Measurements from ENCODE around the gene ZNF516. TPM values are rescaled to one million over a fixed set of nuclear protein-coding genes. Genes with fewer than 3 reads are reported as not detected.

The ZNF516 gene
- total RNA-seq, 3 donors from 2014 or later, result 22.0 to 47.9 (median 23.2) TPM

GRCh38 chr18:76524900-76525698 is 30.1 kb upstream of the ZNF516 start:
- no peaks in the 10 kb centered on the region for H3K9me3 ChIP-seq
- no peaks in the 10 kb centered on the region for H3K36me3 ChIP-seq (ENCODE audit: low read depth)
- ATAC-seq (peak; percentile 59), DNase-seq (peak in 1 of 3 donors; percentile 24)
- no peak for TF ChIP-seq CTCF (IDR thresholded peaks at IDR 0.05)
- H3K4me3 ChIP-seq, result no peak overlapping the region
- no peaks in the 10 kb centered on the region for H3K4me1 ChIP-seq (ENCODE audit: low read depth)
- intact Hi-C loops (cut with DNase I, micrococcal nuclease), result no loop called here

GRCh38 chr18:76524477-76524876 is 29.4 kb upstream of the ZNF516 start:
- DNase-seq (no peak), ATAC-seq (no peak)
- Histone ChIP-seq H3K4me1 (ENCODE audit: low read depth) (no peaks in the 10 kb centered on the region), H3K4me3 (no peak overlapping the region), H3K9me3 (no peaks in the 10 kb centered on the region), H3K36me3 (ENCODE audit: low read depth) (no peaks in the 10 kb centered on the region)
- intact Hi-C loops (cut with DNase I, micrococcal nuclease), result no loop called here
- no peak for TF ChIP-seq CTCF (IDR thresholded peaks at IDR 0.05)

- no peak for ATAC-seq
- Histone ChIP-seq H3K36me3 (ENCODE audit: low read depth) (no peaks in the 10 kb centered on the region), H3K9me3 (no peaks in the 10 kb centered on the region), H3K4me1 (ENCODE audit: low read depth) (no peaks in the 10 kb centered on the region), H3K4me3 (no peak overlapping the region)
- TF ChIP-seq CTCF (IDR thresholded peaks at IDR 0.05), result no peak
- intact Hi-C loops (cut with DNase I, micrococcal nuclease), result no loop called here
- no peak for DNase-seq
These were observed 27.5 kb upstream of the ZNF516 start for GRCh38 chr18:76522551-76522950.

- TF ChIP-seq CTCF (IDR thresholded peaks at IDR 0.05), result no peak
- no peaks in the 10 kb centered on the region for H3K9me3 ChIP-seq
- H3K4me1 ChIP-seq (ENCODE audit: low read depth), result no peaks in the 10 kb centered on the region
- ATAC-seq (peak; percentile 16), DNase-seq (no peak)
- no peak overlapping the region for H3K4me3 ChIP-seq
- intact Hi-C loops (cut with DNase I, micrococcal nuclease), result no loop called here
- no peaks in the 10 kb centered on the region for H3K36me3 ChIP-seq (ENCODE audit: low read depth)
These were observed 27.1 kb upstream of the ZNF516 start for GRCh38 chr18:76522122-76522503.

- Histone ChIP-seq H3K36me3 (ENCODE audit: low read depth) (no peaks in the 10 kb centered on the region), H3K4me1 (ENCODE audit: low read depth) (no peaks in the 10 kb centered on the region), H3K9me3 (no peaks in the 10 kb centered on the region), H3K4me3 (no peak overlapping the region)
- DNase-seq (no peak), ATAC-seq (no peak)
- intact Hi-C loops (cut with DNase I, micrococcal nuclease), result no loop called here
- TF ChIP-seq CTCF (IDR thresholded peaks at IDR 0.05), result no peak
These were observed 26.5 kb upstream of the ZNF516 start for GRCh38 chr18:76521417-76522121.
